Loucy (cell line): ENCODE results near the gene WHRN.

Experiments used
- H2AFZ ChIP-seq: fragments of 200-600 bp; sonication (generic); 2 replicates; pipeline ENCODE4 v1.6.0; 2016; ENCODE audit warnings: antibody characterized with exemption, mild to moderate bottlenecking, low read length, moderate library complexity
- H3F3A ChIP-seq: fragments of 200-600 bp; 2 replicates; pipeline ENCODE4 v1.6.0; 2016; ENCODE audit warnings: antibody characterized with exemption, low read depth, mild to moderate bottlenecking
- H3K27me3 ChIP-seq: fragments of 200-600 bp; sonication (generic); 2 replicates; pipeline ENCODE4 v1.6.1; 2014; ENCODE audit warnings: low read length, mild to moderate bottlenecking; ENCODE audit not compliant: insufficient read depth, poor library complexity, severe bottlenecking
- H3K36me3 ChIP-seq: fragments of 200-600 bp; sonication (generic); 2 replicates; pipeline ENCODE4 v1.6.1; 2016; ENCODE audit warnings: low read length; ENCODE audit not compliant: insufficient read depth
- H3K4me1 ChIP-seq: fragments of 200-600 bp; sonication (generic); 2 replicates; pipeline ENCODE4 v1.5.1; 2014; ENCODE audit warnings: low read length, mild to moderate bottlenecking; ENCODE audit not compliant: insufficient read depth, poor library complexity, severe bottlenecking
- H3K4me2 ChIP-seq: fragments of 200-600 bp; sonication (generic); 2 replicates; pipeline ENCODE4 v1.6.0; 2014; ENCODE audit warnings: antibody characterized with exemption, low read length, low read depth, mild to moderate bottlenecking; ENCODE audit not compliant: poor library complexity, severe bottlenecking
- H3K4me3 ChIP-seq: fragments of 200-600 bp; sonication (generic); 2 replicates; pipeline ENCODE4 v1.5.1; 2014; ENCODE audit warnings: low read length, mild to moderate bottlenecking, mixed read lengths; ENCODE audit not compliant: poor library complexity, severe bottlenecking
- H3K79me2 ChIP-seq: fragments of 200-600 bp; sonication (generic); 2 replicates; pipeline ENCODE4 v1.6.1; 2014; ENCODE audit warnings: low read length; ENCODE audit not compliant: insufficient read depth
- H3K9ac ChIP-seq: fragments of 200-600 bp; sonication (generic); 2 replicates; pipeline ENCODE4 v1.6.0; 2014; ENCODE audit warnings: mild to moderate bottlenecking, low read depth, low read length, moderate library complexity; ENCODE audit not compliant: poor library complexity, severe bottlenecking
- H3K9me2 ChIP-seq: fragments of 200-600 bp; sonication (generic); replicated peaks from 2 replicates; pipeline ENCODE4 v1.6.1; 2016; ENCODE audit warnings: low read depth, low read length, mixed read lengths
- H3K9me3 ChIP-seq: fragments of 200-600 bp; sonication (generic); 2 replicates; pipeline ENCODE4 v1.6.1; 2014; ENCODE audit warnings: mild to moderate bottlenecking, antibody characterized with exemption, low read length, low read depth; ENCODE audit not compliant: insufficient read depth
- H4K20me1 ChIP-seq: fragments of 200-600 bp; sonication (generic); 2 replicates; pipeline ENCODE4 v1.6.0; 2014; ENCODE audit warnings: antibody characterized with exemption, low read length, mild to moderate bottlenecking; ENCODE audit not compliant: insufficient read depth, poor library complexity, severe bottlenecking
- EZH2phosphoT487 ChIP-seq: fragments of 200-600 bp; IDR thresholded peaks from 2 replicates; pipeline ENCODE4 v1.6.1; 2018; ENCODE audit warnings: antibody characterized with exemption, mild to moderate bottlenecking, moderate library complexity, borderline replicate concordance
- TF ChIP-seq, protein P1 (sequence below): fragments of 200-600 bp; sonication (generic); conservative IDR thresholded peaks from 2 replicates; pipeline ENCODE4 v1.5.1; 2014; ENCODE audit warnings: mild to moderate bottlenecking, antibody characterized with exemption, low read length

Gene WHRN

GRCh38 chr9:114483499-114483898 lies 21.8 kb downstream of the WHRN start:
- H3K4me2 ChIP-seq = no peak overlapping the region
- TF ChIP-seq EZH2phosphoT487 = no peak
- TF ChIP-seq, protein P1, sequence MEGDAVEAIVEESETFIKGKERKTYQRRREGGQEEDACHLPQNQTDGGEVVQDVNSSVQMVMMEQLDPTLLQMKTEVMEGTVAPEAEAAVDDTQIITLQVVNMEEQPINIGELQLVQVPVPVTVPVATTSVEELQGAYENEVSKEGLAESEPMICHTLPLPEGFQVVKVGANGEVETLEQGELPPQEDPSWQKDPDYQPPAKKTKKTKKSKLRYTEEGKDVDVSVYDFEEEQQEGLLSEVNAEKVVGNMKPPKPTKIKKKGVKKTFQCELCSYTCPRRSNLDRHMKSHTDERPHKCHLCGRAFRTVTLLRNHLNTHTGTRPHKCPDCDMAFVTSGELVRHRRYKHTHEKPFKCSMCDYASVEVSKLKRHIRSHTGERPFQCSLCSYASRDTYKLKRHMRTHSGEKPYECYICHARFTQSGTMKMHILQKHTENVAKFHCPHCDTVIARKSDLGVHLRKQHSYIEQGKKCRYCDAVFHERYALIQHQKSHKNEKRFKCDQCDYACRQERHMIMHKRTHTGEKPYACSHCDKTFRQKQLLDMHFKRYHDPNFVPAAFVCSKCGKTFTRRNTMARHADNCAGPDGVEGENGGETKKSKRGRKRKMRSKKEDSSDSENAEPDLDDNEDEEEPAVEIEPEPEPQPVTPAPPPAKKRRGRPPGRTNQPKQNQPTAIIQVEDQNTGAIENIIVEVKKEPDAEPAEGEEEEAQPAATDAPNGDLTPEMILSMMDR = no peak
- H4K20me1 ChIP-seq = no peaks in the 10 kb centered on the region
- H3K79me2 ChIP-seq = no peaks in the 10 kb centered on the region
- H2AFZ ChIP-seq = no peak overlapping the region
- no peaks in the 10 kb centered on the region for H3K36me3 ChIP-seq
- no peak overlapping the region for H3K9ac ChIP-seq
- H3K9me3 ChIP-seq = no peaks in the 10 kb centered on the region
- no peaks in the 10 kb centered on the region for H3F3A ChIP-seq
- no peak overlapping the region for H3K4me3 ChIP-seq
- H3K4me1 ChIP-seq = no peaks in the 10 kb centered on the region
- H3K27me3 ChIP-seq = no peaks in the 10 kb centered on the region
- H3K9me2 ChIP-seq = no peaks in the 10 kb centered on the region

DNA sequence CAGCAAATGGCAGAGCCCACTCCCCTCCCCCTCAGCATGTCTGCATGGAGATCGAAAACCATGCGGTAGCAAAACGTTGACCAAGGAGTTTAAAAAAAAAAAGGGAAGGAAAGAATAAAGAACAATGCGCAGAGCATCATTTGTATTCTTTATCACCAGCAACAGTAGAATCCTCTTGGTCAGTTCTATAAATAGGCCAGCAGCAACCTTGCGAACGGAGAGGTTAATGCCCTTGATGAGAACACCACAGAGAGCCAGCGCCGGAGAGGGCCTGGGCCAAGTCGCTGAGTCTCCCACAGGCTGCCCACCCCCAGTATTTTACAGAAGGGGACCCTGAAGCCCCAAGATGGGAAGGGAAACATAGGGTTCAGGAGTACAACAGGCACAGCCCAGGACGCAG lies 22.7 kb downstream of the WHRN start:
- no peaks in the 10 kb centered on the region for H3K9me3 ChIP-seq
- H3K4me3 ChIP-seq = no peak overlapping the region
- no peaks in the 10 kb centered on the region for H3K79me2 ChIP-seq
- no peaks in the 10 kb centered on the region for H3K9me2 ChIP-seq
- no peaks in the 10 kb centered on the region for H3K27me3 ChIP-seq
- H4K20me1 ChIP-seq = no peaks in the 10 kb centered on the region
- H3K4me1 ChIP-seq = no peaks in the 10 kb centered on the region
- TF ChIP-seq, protein P1 = no peak
- TF ChIP-seq EZH2phosphoT487 = no peak
- no peak overlapping the region for H3K4me2 ChIP-seq
- no peak overlapping the region for H2AFZ ChIP-seq
- H3F3A ChIP-seq = no peaks in the 10 kb centered on the region
- no peak overlapping the region for H3K9ac ChIP-seq
- no peaks in the 10 kb centered on the region for H3K36me3 ChIP-seq

GRCh38 chr9:114481789-114482188 lies 23.5 kb downstream of the WHRN start:
- no peaks in the 10 kb centered on the region for H4K20me1 ChIP-seq
- TF ChIP-seq, protein P1 = no peak
- TF ChIP-seq EZH2phosphoT487 = no peak

More at GRCh38 chr9:114481789-114482188, 23.5 kb downstream of the WHRN start:
- H3K36me3 ChIP-seq = no peaks in the 10 kb centered on the region
- no peaks in the 10 kb centered on the region for H3K4me1 ChIP-seq
- H3F3A ChIP-seq = no peaks in the 10 kb centered on the region
- no peak overlapping the region for H2AFZ ChIP-seq
- H3K9me2 ChIP-seq = no peaks in the 10 kb centered on the region
- H3K4me2 ChIP-seq = no peak overlapping the region
- H3K9ac ChIP-seq = no peak overlapping the region
- no peaks in the 10 kb centered on the region for H3K79me2 ChIP-seq
- no peak overlapping the region for H3K4me3 ChIP-seq
- no peaks in the 10 kb centered on the region for H3K27me3 ChIP-seq
- H3K9me3 ChIP-seq = no peaks in the 10 kb centered on the region
